SH-SY5Y (cell line): ENCODE results near the gene SBK2.

ENCODE experiments used
- GATA2 ChIP-seq: IDR thresholded peaks from 2 replicates; pipeline ENCODE4 v1.6.1; 2011; ENCODE audit warnings: mild to moderate bottlenecking, low read depth, low read length
- GATA3 ChIP-seq: IDR thresholded peaks from 2 replicates; pipeline ENCODE4 v1.6.1; 2011; ENCODE audit warnings: low read depth, mild to moderate bottlenecking, low read length, moderate library complexity

- TF ChIP-seq GATA2 (no peak), GATA3 (no peak)
These were observed 15.7 kb upstream of the SBK2 start for GRCh38 chr19:55552620-55553019.
